Coronary artery (tissue), 2 donors: Measurements from ENCODE around the gene TMEM250.

ENCODE experiments used
- DNase-seq: peaks from one replicate; pipeline ENCODE4 v3.0.0-alpha.2; 2017; ENCODE audit warnings: low spot score
- H3K27ac ChIP-seq, 2 donors: fragments of 200-600 bp; sonication (generic); one replicate each; pipeline ENCODE4 v1.5.1; 2016 to 2019
- H3K4me3 ChIP-seq: fragments of 200-600 bp; sonication (generic); 2 replicates; pipeline ENCODE4 v1.5.1; 2016; ENCODE audit warnings: mild to moderate bottlenecking, moderate library complexity
- TF ChIP-seq, protein P1 (sequence below): fragments of 200-600 bp; sonication (generic); IDR thresholded peaks from one replicate; pipeline ENCODE4 v1.5.1; 2019; ENCODE audit warnings: antibody characterized with exemption

Gene TMEM250

DNA sequence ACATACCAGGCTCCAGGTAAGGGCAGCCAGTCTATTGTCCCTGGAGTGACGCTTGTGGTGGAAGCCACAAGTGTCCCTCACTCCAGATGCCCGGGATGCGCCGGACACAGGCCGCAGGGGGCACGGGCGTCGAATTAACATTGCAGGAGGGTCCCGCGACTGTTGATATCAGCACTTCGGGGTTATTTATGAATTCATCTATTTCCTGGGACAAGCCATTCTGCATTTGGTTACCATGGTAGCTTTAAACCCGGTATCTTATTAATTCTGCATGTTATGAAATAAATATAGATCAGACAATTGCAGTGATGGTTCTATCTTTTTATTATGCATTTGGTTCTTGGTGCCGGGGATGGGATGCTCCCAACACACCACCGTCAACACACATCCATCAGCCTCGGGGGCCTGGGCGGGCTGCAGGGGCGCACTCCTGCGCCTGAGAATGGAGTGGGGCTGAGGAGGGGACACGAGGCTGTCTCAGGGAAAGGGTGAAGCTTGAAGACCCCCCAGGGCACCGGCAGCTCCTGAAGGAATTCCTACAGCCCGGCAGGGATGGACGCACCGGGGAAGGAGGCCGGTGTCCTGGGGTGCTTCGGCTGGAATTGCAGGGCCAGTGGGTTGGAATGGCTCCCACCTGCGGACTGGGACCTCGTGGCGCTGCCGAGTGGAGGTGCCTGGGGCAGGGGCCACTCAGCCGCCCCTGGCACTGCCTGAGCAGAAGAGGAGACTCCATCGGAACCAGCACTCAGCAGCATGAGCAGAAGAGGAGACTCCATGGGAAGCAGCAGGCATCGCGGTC is 17.7 kb upstream of the TMEM250 start:
- H3K27ac ChIP-seq, result no peak overlapping the region
- TF ChIP-seq, protein P1, sequence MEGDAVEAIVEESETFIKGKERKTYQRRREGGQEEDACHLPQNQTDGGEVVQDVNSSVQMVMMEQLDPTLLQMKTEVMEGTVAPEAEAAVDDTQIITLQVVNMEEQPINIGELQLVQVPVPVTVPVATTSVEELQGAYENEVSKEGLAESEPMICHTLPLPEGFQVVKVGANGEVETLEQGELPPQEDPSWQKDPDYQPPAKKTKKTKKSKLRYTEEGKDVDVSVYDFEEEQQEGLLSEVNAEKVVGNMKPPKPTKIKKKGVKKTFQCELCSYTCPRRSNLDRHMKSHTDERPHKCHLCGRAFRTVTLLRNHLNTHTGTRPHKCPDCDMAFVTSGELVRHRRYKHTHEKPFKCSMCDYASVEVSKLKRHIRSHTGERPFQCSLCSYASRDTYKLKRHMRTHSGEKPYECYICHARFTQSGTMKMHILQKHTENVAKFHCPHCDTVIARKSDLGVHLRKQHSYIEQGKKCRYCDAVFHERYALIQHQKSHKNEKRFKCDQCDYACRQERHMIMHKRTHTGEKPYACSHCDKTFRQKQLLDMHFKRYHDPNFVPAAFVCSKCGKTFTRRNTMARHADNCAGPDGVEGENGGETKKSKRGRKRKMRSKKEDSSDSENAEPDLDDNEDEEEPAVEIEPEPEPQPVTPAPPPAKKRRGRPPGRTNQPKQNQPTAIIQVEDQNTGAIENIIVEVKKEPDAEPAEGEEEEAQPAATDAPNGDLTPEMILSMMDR, result no peak
- H3K4me3 ChIP-seq, result no peak overlapping the region
- no peak for DNase-seq

DNA sequence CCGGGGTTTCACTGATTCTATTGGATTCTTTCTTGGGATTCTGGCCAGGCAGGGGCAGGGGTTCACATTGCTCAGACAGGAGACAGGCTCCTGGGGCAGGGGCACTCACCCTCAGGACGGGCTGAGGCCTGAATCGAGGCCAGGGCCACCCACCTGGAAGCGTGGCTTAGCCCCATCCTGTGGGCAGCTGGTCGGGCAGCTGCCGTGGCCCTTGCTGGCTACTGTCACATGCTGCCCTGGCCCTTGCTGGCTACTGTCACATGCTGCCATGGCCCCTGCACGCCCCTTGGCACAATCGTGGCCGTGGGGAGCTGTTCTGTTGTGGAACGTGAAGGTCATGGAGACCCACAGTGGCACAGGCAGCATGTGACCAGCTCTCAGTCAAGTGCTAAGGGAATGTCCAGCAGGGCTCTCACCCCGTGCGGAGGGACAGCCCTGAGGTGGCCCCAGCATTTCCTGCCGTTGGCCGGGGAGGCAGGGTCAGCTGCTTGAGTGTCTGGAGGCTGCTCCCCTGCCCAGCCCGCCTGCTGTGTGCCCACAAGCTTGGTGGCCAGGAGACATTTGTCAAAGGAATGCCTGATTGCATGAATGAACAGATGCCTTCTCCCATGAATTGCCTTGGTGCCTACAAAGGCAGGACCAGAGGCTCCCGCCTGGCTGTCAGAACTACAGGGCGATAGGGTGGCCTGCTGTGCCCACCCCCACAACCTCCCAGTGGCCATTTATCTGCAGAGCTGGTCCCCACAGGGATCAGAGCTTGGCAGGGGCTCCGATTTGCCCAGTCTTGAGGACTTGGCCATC is 16.9 kb upstream of the TMEM250 start:
- Histone ChIP-seq H3K4me3 (no peak overlapping the region), H3K27ac (no peak overlapping the region)
- TF ChIP-seq, protein P1, result no peak
- DNase-seq, result no peak

DNA sequence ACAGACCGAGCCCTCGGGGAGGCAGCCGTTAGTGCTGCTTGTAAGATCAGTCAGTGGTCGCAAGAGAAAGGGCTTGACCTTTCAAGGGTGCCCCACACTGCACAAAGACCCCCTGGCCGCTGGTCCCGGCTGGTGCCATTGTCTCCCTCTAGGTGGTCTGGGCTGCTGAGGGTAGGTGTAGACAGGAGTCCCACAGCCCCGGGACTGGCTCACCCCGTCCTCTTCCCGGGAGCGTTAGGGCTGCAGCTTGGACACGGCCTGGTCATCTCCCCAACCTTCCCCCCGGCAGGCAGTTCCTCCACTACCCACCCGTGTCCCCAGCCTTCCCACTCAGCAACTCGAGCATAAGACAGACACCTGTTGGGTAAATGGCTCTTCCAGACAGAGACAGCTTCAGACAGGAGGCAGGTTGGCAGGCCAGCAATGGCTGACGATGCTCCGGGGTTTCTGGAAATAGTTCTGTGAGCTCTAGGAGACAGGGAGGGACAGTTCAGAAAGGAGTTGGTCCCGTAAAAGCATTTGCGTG is 15.3 kb upstream of the TMEM250 start:
- Histone ChIP-seq H3K27ac (no peak overlapping the region), H3K4me3 (peak overlapping the region; percentile 69)
- TF ChIP-seq, protein P1, result no peak
- DNase-seq, result no peak

DNA sequence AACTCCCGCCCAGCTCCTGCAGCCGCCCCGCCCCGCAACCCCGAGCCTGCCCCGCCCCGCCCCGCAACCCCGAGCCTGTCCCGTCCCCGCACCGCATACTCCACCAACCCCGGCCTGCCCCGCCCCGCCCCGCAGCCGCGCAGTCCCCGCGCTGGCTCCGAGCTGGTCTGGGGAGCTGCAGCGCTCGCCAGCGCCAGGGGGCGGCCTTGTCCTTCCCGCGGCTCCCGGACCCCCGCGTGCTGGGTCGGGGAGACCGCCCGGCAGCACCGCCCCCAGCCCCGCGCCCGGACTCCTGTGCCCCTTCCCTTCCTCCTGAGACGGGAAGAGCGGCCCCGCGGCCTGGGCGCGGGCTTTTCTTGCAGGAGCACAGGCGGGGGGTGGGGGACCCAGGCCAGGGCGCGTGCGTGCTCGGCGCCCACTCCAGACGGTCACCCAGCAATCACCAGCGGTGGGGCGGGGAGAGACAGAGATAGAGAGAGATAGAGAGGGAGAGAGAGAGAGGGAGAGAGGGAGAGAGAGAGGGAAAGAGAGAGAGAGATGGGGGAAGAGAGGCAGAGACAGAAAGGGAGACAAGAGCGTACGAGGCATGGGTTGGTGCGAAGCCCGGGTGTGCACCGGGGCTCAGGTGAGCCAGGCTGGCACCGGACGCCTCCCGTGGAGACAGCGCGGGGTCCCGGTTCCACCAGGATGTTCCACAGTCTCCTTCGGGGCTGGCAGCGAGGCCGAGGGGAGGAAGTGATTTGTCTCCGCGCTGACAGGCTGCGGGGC is 14.7 kb upstream of the TMEM250 start:
- TF ChIP-seq, protein P1, result no peak
- Histone ChIP-seq H3K4me3 (peak overlapping the region; percentile 69), H3K27ac (no peak overlapping the region)
- DNase-seq, result no peak

DNA sequence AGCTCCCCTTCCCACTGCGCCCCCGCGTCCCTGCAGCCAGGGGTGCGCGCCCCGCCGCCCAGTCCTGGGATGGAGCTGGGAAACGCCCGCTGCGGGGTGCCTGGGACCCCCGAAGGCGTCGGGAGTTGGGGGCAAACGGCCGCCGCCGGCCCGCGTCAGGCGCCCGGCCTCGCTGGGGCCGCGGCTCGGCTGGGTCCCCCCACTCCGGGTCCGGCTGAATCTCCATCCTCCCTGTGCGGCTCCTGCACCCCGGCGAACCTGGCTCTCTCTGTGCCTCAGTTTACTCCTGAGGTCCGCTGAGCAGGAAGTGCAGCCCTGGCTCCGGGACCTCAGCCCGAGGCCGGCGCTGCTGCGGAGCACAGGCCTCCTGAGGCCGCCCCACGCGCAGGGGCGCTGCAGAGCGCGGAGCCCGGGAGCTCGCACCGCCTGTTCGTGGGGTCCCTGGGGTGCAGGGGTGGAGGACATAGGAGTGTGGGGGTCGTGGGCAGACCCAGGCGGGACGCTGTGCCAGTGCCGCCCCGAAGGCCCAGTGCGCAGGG is 13.9 kb upstream of the TMEM250 start:
- Histone ChIP-seq H3K4me3 (peak overlapping the region; percentile 69), H3K27ac (no peak overlapping the region)
- TF ChIP-seq, protein P1, result no peak
- no peak for DNase-seq

DNA sequence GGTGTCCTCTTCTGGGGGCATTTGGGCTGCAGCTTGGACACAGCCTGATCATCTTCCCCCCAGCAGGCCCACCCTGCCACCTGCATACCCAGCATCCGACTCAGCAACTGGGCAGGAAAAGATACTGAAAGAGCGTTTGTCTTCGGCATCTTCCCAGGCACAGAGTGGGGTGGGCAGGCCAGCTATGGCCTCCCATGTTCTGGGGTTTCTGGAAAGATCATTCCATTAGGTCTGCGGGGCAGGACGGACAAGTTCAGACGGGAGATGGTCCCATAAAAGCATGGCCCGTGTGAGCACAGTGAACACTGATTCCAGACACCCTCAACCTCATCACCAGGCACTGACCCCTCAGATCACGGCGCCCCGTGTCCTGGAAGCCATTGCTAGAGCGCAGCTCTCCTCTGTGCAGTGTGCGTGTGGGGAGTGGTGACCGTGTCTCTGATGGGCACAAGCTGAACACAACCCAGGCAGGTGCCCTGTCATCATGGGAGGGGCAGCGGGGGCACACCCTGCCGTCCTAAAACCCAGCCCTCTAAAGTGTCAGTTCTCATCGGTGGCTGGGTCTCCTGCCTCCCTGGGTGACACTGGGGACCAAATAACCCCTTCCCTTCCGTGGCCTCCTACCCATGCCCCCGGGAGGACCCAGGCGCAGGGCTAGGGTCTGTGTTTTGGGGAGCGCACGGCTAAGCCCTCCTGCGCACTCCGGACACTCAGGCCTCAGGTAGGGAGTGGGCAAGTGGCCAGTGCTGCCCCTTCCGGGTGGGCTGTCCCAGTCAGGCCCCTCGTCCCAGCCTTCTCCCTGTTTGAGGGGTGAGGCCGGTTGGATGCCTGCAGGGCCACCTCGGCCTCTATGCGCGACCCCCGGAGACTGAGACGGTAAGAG is 13.2 kb upstream of the TMEM250 start:
- no peak for DNase-seq
- no peak overlapping the region for H3K27ac ChIP-seq
- TF ChIP-seq, protein P1, result no peak
- no peak overlapping the region for H3K4me3 ChIP-seq
